Measurements from ENCODE around the gene FBL.

The FBL gene

GRCh38 chr19:39841041-39841440 is 5.1 kb downstream of the FBL start:
- DNase-seq: no peak

GRCh38 chr19:39840492-39840891 is 5.7 kb downstream of the FBL start:
- DNase-seq: no peak

GRCh38 chr19:39839678-39840327 is 6.4 kb downstream of the FBL start:
- DNase-seq: no peak

- no peak for DNase-seq
Measured at GRCh38 chr19:39838569-39838968, 7.6 kb downstream of the FBL start.

GRCh38 chr19:39837978-39838377 is 8.2 kb downstream of the FBL start:
- no peak for DNase-seq

GRCh38 chr19:39834287-39834841 is 11.8 kb downstream of the FBL start:
- no peak for DNase-seq

- peak; percentile 99 for DNase-seq
Measured at GRCh38 chr19:39833464-39834286, 12.5 kb downstream of the FBL start, which contains the start of gene DYRK1B. Gene DYRK1B, minus strand, starts transcription at chr19:39834162. Its CDS starts 2,295 bp downstream, at chr19:39831867.

GRCh38 chr19:39833160-39833463 is 13.1 kb downstream of the FBL start:
- no peak for DNase-seq

- DNase-seq: no peak
Measured at GRCh38 chr19:39832341-39833083, 13.7 kb downstream of the FBL start.

- DNase-seq: no peak
Measured at GRCh38 chr19:39831679-39832078, 14.5 kb downstream of the FBL start.

- DNase-seq: no peak
Measured at GRCh38 chr19:39830847-39831246, 15.3 kb downstream of the FBL start.

- no peak for DNase-seq
Measured at GRCh38 chr19:39830406-39830805, 15.8 kb downstream of the FBL start.

- no peak for DNase-seq
Measured at GRCh38 chr19:39829702-39830275, 16.4 kb downstream of the FBL start.

- no peak for DNase-seq
Measured at GRCh38 chr19:39828654-39829032, 17.5 kb downstream of the FBL start.

- no peak for DNase-seq
Measured at GRCh38 chr19:39828015-39828653, 18.0 kb downstream of the FBL start.

GRCh38 chr19:39827216-39827615 is 19.0 kb downstream of the FBL start:
- DNase-seq: no peak

GRCh38 chr19:39826311-39826945 is 19.8 kb downstream of the FBL start:
- DNase-seq: no peak

- no peak for DNase-seq
Measured at GRCh38 chr19:39825531-39826076, 20.6 kb downstream of the FBL start.

GRCh38 chr19:39825093-39825463 is 21.1 kb downstream of the FBL start:
- DNase-seq: no peak

GRCh38 chr19:39824143-39825092 is 21.8 kb downstream of the FBL start:
- DNase-seq: peak; percentile 99

- peak; percentile 66 for DNase-seq
Measured at GRCh38 chr19:39823686-39824085, 22.5 kb downstream of the FBL start.

Measured in NCI-H146 (cell line).